HepG2 (cell line): ENCODE results near the gene TNFAIP8L1. TPM values are rescaled to one million over a fixed set of nuclear protein-coding genes. Genes with fewer than 3 reads are reported as not detected.

Source experiments
- ATAC-seq: fragments of 200-7000 bp; cut with Tn5 transposase; 3 replicates; pipeline ENCODE4 v1.9.1; 2020; ENCODE audit warnings: mild to moderate bottlenecking, moderate library complexity
- BruUV-seq: library from RNA; stranded (reverse); fragments of 400-500 nt; replicated peaks from 2 replicates; lab custom pipeline; 2021; lab: Mats Ljungman, UMichigan
- CTCF ChIA-PET: fragments of 300-600 bp; formaldehyde crosslinking; extraction: SDS; loops from one replicate; lab custom pipeline; 2021; ENCODE audit warnings: low total read pairs, inconsistent platforms, low intra/inter-chr PET ratio; lab: Yijun Ruan, JAX
- POLR2A ChIA-PET: fragments of 350-600 bp; sonication (Branson Sonifier 250); formaldehyde crosslinking; loops from one replicate; lab custom pipeline; 2020; ENCODE audit warnings: antibody characterized with exemption, inconsistent platforms; lab: Yijun Ruan, JAX
- DNase-seq: peaks from one replicate; pipeline ENCODE4 v3.0.0-alpha.2; 2015; ENCODE audit warnings: low spot score
- FAIRE-seq: peaks from 3 replicates; lab custom pipeline; 2011; peaks lifted over from hg19 to GRCh38; lab: Jason Lieb, UNC
- H2AFZ ChIP-seq: one replicate; pipeline ENCODE4 v1.6.1; 2011; ENCODE audit warnings: low read length, inconsistent platforms
- H3K27ac ChIP-seq: fragments of 300-600 bp; 3 replicates; pipeline ENCODE4 v1.8.0; 2011; ENCODE audit warnings: mixed run types, mild to moderate bottlenecking, mixed read lengths, low read length, inconsistent platforms; ENCODE audit not compliant: insufficient read depth; ENCODE audit errors: extremely low read length
- H3K27me3 ChIP-seq, 2 experiments: fragments of 200-600 bp in 1 of 2; 2 replicates in 1 of 2; 3 replicates in 1 of 2; pipeline versions ENCODE4 v1.6.0 to v1.8.0; 2011; ENCODE audit warnings: low read length in 2 of 2, mild to moderate bottlenecking in 2 of 2, moderate library complexity in 2 of 2, inconsistent platforms in 1 of 2; ENCODE audit not compliant: insufficient read depth in 2 of 2, control insufficient read depth in 1 of 2
- H3K36me3 ChIP-seq, 2 experiments: fragments of 200-600 bp in 1 of 2; replicated peaks in 1 of 2; 2 replicates in 1 of 2; 3 replicates in 1 of 2; pipeline versions ENCODE4 v1.5.1 to v1.8.0; 2011; ENCODE audit warnings: low read length in 2 of 2, inconsistent platforms in 1 of 2; ENCODE audit not compliant: insufficient read depth in 2 of 2, control insufficient read depth in 1 of 2
- H3K4me1 ChIP-seq: 2 replicates; pipeline ENCODE4 v1.5.1; 2012; ENCODE audit warnings: low read length, inconsistent platforms; ENCODE audit not compliant: insufficient read depth
- H3K4me2 ChIP-seq: 2 replicates; pipeline ENCODE4 v1.6.0; 2011; ENCODE audit warnings: low read depth, low read length, inconsistent platforms
- H3K4me3 ChIP-seq, 3 experiments: fragments of 200-600 bp in 1 of 3; sonication (generic), shearing (Covaris generic) in 1 of 3; replicated peaks in 1 of 3; 2 replicates each; pipeline ENCODE4 v1.5.1; 2011 to 2016; ENCODE audit warnings: low read length in 3 of 3, inconsistent platforms in 2 of 3, low read depth in 2 of 3, mild to moderate bottlenecking in 2 of 3, control low read depth in 1 of 3, mixed read lengths in 1 of 3; ENCODE audit not compliant: insufficient read depth in 1 of 3
- H3K79me2 ChIP-seq: one replicate; pipeline ENCODE4 v1.6.1; 2011; ENCODE audit warnings: low read length, inconsistent platforms; ENCODE audit not compliant: insufficient read depth
- H3K9ac ChIP-seq: 2 replicates; pipeline ENCODE4 v1.6.0; 2011; ENCODE audit warnings: mild to moderate bottlenecking, low read depth, low read length, inconsistent platforms; ENCODE audit not compliant: insufficient read depth
- H3K9me3 ChIP-seq: 2 replicates; pipeline ENCODE4 v1.5.1; 2012; ENCODE audit warnings: mild to moderate bottlenecking, low read length
- H4K20me1 ChIP-seq: 2 replicates; pipeline ENCODE4 v1.6.0; 2011; ENCODE audit warnings: inconsistent platforms, mild to moderate bottlenecking, low read length, moderate library complexity; ENCODE audit not compliant: insufficient read depth
- CTCF ChIP-seq: sonication (generic); formaldehyde crosslinking; IDR thresholded peaks from 2 replicates; pipeline ENCODE4 v1.5.0; 2020; ENCODE audit warnings: mild to moderate bottlenecking, missing genetic modification reagents, moderate library complexity
- GLI4 ChIP-seq: sonication (generic); formaldehyde crosslinking; IDR thresholded peaks from 2 replicates; pipeline ENCODE4 v1.5.1; 2020; ENCODE audit warnings: missing genetic modification reagents, mild to moderate bottlenecking, moderate library complexity, borderline replicate concordance
- IRF9 ChIP-seq: sonication (generic); formaldehyde crosslinking; IDR thresholded peaks from 2 replicates; pipeline ENCODE4 v1.8.0; 2022; ENCODE audit warnings: missing genetic modification reagents, mild to moderate bottlenecking, borderline replicate concordance
- MAFG ChIP-seq: sonication (generic); formaldehyde crosslinking; IDR thresholded peaks from 2 replicates; pipeline ENCODE4 v1.5.1; 2020; ENCODE audit warnings: mild to moderate bottlenecking, missing genetic modification reagents
- MBNL3 ChIP-seq: fragments of 250-450 bp; sonication (Bioruptor Pico); conservative IDR thresholded peaks from 2 replicates; pipeline ENCODE4 v1.8.0; 2022; ENCODE audit warnings: mild to moderate bottlenecking, inconsistent platforms
- ONECUT2 ChIP-seq: sonication (generic); formaldehyde crosslinking; IDR thresholded peaks from 2 replicates; pipeline ENCODE4 v1.4.0; 2020; ENCODE audit warnings: missing genetic modification reagents
- SALL2 ChIP-seq: sonication (generic); formaldehyde crosslinking; IDR thresholded peaks from 2 replicates; pipeline ENCODE4 v1.8.1; 2023; ENCODE audit warnings: mild to moderate bottlenecking, missing genetic modification reagents, inconsistent platforms
- TCF7L2 ChIP-seq: IDR thresholded peaks from 2 replicates; pipeline ENCODE4 v1.6.1; 2011; ENCODE audit warnings: mild to moderate bottlenecking, low read depth, low read length, moderate library complexity
- THAP11 ChIP-seq: IDR thresholded peaks from 2 replicates; pipeline ENCODE4 v1.6.1; 2016; ENCODE audit warnings: missing biosample characterization, missing genetic modification reagents
- ZNF24 ChIP-seq: fragments of 450-650 bp; IDR thresholded peaks from 2 replicates; pipeline ENCODE4 v1.6.1; 2017; ENCODE audit warnings: antibody characterized with exemption, mild to moderate bottlenecking
- ZNF275 ChIP-seq: sonication (generic); formaldehyde crosslinking; IDR thresholded peaks from 2 replicates; pipeline ENCODE4 v1.8.0; 2022; ENCODE audit warnings: missing genetic modification reagents, mild to moderate bottlenecking, inconsistent platforms, borderline replicate concordance
- ZNF414 ChIP-seq: sonication (generic); formaldehyde crosslinking; IDR thresholded peaks from 2 replicates; pipeline ENCODE4 v1.5.0; 2020; ENCODE audit warnings: missing genetic modification reagents
- ZNF574 ChIP-seq: sonication (generic); formaldehyde crosslinking; IDR thresholded peaks from 2 replicates; pipeline ENCODE4 v1.4.0; 2020; ENCODE audit warnings: missing genetic modification reagents
- ZNF652 ChIP-seq: IDR thresholded peaks from 2 replicates; pipeline ENCODE4 v1.6.1; 2016; ENCODE audit warnings: low read depth, borderline replicate concordance
- ZNF777 ChIP-seq: sonication (generic); formaldehyde crosslinking; IDR thresholded peaks from 2 replicates; pipeline ENCODE4 v1.4.0; 2020; ENCODE audit warnings: missing genetic modification reagents
- WGBS: methylation state at CpG from one replicate; pipeline ENCODE4 v1.1.6; 2017; ENCODE audit warnings: low lambda C conversion rate; 5-methylcytosine and 5-hydroxymethylcytosine counted together
- in situ Hi-C: cut with HindIII; loops from 2 replicates; pipeline ENCODE4 v1.10.0; 2017; ENCODE audit warnings: low pct_unique_long_range_greater_than_20kb; ENCODE audit not compliant: extremely low pct_ligation_motif_present
- intact Hi-C: fragments of 100-400 bp; cut with micrococcal nuclease; formaldehyde crosslinking; loops from one replicate; pipeline ENCODE4 v1.10.0; 2022; ENCODE audit not compliant: unreplicated experiment
- polyA plus RNA-seq, 8 experiments: library from polyadenylated mRNA; depleted of rRNA in 3 of 8; stranded (reverse) in 7 of 8; unstranded in 1 of 8; fragments of >200 nt; fragmentation: Illumina TruSeq in 4 of 8; extraction: Trizol in 4 of 8; gene quantifications; 2 replicates each; pipeline versions ENCODE4 v1.2.1 to v1.2.3, GENCODE V29; 2011 to 2016; ENCODE audit warnings: low read depth in 4 of 8, missing spikeins in 1 of 8, mixed read lengths in 1 of 8; ENCODE audit not compliant: insufficient read depth in 1 of 8
- total RNA-seq, 5 experiments: library from RNA; depleted of rRNA; stranded (reverse); fragments of >200 nt; fragmentation: Illumina TruSeq; extraction: Trizol; gene quantifications; 2 replicates each; pipeline ENCODE4 v1.2.3, GENCODE V29; 2016; ENCODE audit warnings: low read depth in 1 of 5

TNFAIP8L1 gene
- total and polyA plus RNA-seq, 2 of the 13 experiments (the other 11 are each of a cell fraction or from before 2014, with no cell fraction given): 13.4 to 21.4 TPM

- Histone ChIP-seq H3K36me3 (peaks cover 0 to 8% of the 10 kb centered on the region in 2 experiments; a peak in 2 of 5 replicates), H3K27ac (no peak overlapping the region), H3K27me3 (no peaks in the 10 kb centered on the region), H3K4me2 (no peak overlapping the region), H2AFZ (no peak overlapping the region), H3K9me3 (no peaks in the 10 kb centered on the region), H4K20me1 (no peaks in the 10 kb centered on the region), H3K4me3 (no peak overlapping the region), H3K9ac (no peak overlapping the region), H3K4me1 (no peaks in the 10 kb centered on the region; the same call in 1 of the 2 replicates), H3K79me2 (no peaks in the 10 kb centered on the region)
- 73% methylated on average over 13 of the region's 17 CpGs for WGBS
- POLR2A ChIA-PET: interaction anchor here (1.0 kb wide), 2 partner anchors 27 to 45 kb away, joined by 3 read pairs; no protein-coding TSS in a partner anchor
- DNase-seq (peak; percentile 69), FAIRE-seq (peak; percentile 65), ATAC-seq (peak; percentile 77)
- CTCF ChIA-PET: no interaction called here
- intact Hi-C loops: no loop called here
- no TSS peak for BruUV-seq
- in situ Hi-C loops: no loop called here
- TF ChIP-seq ONECUT2 (CRISPR knock-in tag) (no peak), SALL2 (0 out of 2 replicates have a peak, but pooled peaks have one; percentile 42), CTCF (CRISPR knock-in tag) (peak; percentile 70), ZNF652 (peak; percentile 69), IRF9 (CRISPR knock-in tag) (no peak), ZNF574 (CRISPR knock-in tag) (peak; percentile 94), THAP11 (CRISPR knock-in tag) (0 out of 2 replicates have a peak, but pooled peaks have one; percentile 22), ZNF24 (no peak), ZNF414 (no peak), GLI4 (CRISPR knock-in tag) (no peak), MBNL3 (no peak), TCF7L2 (no peak), ZNF777 (no peak), ZNF275 (CRISPR knock-in tag) (no peak), MAFG (no peak)
Observed at GRCh38 chr19:4676955-4677731, 37.8 kb downstream of the TNFAIP8L1 start.
